Smooth muscle cell (in vitro differentiated cells): Measurements from ENCODE around the gene BDNF. TPM values are rescaled to one million over a fixed set of nuclear protein-coding genes. Genes with fewer than 3 reads are reported as not detected.

Source experiments
- DNase-seq: peaks from one replicate; lab custom pipeline; 2025; ENCODE audit not compliant: unreplicated experiment; lab: John Stamatoyannopoulos, UW
- H2AFZ ChIP-seq: fragments of 200-600 bp; sonication (generic); 2 replicates; pipeline ENCODE4 v1.6.0; 2016; ENCODE audit warnings: antibody characterized with exemption, low read depth, mild to moderate bottlenecking
- H3F3A ChIP-seq: fragments of 200-600 bp; sonication (generic); 2 replicates; pipeline ENCODE4 v1.6.0; 2017; ENCODE audit warnings: antibody characterized with exemption, low read depth
- H3K27ac ChIP-seq: fragments of 200-600 bp; sonication (generic); 2 replicates; pipeline ENCODE4 v1.5.1; 2016; ENCODE audit warnings: low read depth, mild to moderate bottlenecking
- H3K27me3 ChIP-seq: fragments of 200-600 bp; sonication (generic); 2 replicates; pipeline ENCODE4 v1.6.1; 2016; ENCODE audit warnings: low read depth, mild to moderate bottlenecking
- H3K36me3 ChIP-seq: fragments of 200-600 bp; sonication (generic); 2 replicates; pipeline ENCODE4 v1.5.1; 2016; ENCODE audit warnings: low read depth
- H3K4me1 ChIP-seq: fragments of 200-600 bp; sonication (generic); 2 replicates; pipeline ENCODE4 v1.5.1; 2016; ENCODE audit warnings: low read depth
- H3K4me2 ChIP-seq: fragments of 200-600 bp; sonication (generic); 2 replicates; pipeline ENCODE4 v1.6.0; 2016; ENCODE audit warnings: mild to moderate bottlenecking
- H3K4me3 ChIP-seq: fragments of 200-600 bp; sonication (generic); 2 replicates; pipeline ENCODE4 v1.5.1; 2016; ENCODE audit warnings: mild to moderate bottlenecking
- H3K79me2 ChIP-seq: fragments of 200-600 bp; sonication (generic); 2 replicates; pipeline ENCODE4 v1.6.0; 2016; ENCODE audit warnings: low read depth, mild to moderate bottlenecking
- H3K9ac ChIP-seq: fragments of 200-600 bp; sonication (generic); 2 replicates; pipeline ENCODE4 v1.6.0; 2016; ENCODE audit warnings: low read depth
- H3K9me3 ChIP-seq: fragments of 200-600 bp; sonication (generic); replicated peaks from 2 replicates; pipeline ENCODE4 v1.5.1; 2016; ENCODE audit warnings: low read depth
- H4K20me1 ChIP-seq: fragments of 200-600 bp; sonication (generic); 2 replicates; pipeline ENCODE4 v1.6.0; 2016; ENCODE audit warnings: low read depth
- WGBS: methylation state at CpG from one replicate; pipeline ENCODE4 v1.1.7; 2016; ENCODE audit warnings: low lambda C conversion rate; 5-methylcytosine and 5-hydroxymethylcytosine counted together
- polyA plus RNA-seq: library from polyadenylated mRNA; unstranded; fragments of >200 nt; fragmentation: Nextera tagmentation; extraction: Ambion mirVana; gene quantifications from 2 replicates; pipeline ENCODE4 v1.2.1, GENCODE V29; 2016
- total RNA-seq: library from RNA; depleted of rRNA; stranded (reverse); fragments of >200 nt; gene quantifications from 2 replicates; pipeline ENCODE4 v1.2.3, GENCODE V29; 2014
- TF ChIP-seq, protein P1 (sequence below): fragments of 200-600 bp; sonication (generic); IDR thresholded peaks from 2 replicates; pipeline ENCODE4 v1.5.1; 2017; ENCODE audit warnings: borderline replicate concordance, mild to moderate bottlenecking, antibody characterized with exemption; ENCODE audit not compliant: insufficient read depth, poor library complexity, severe bottlenecking

The BDNF gene
- total and polyA plus RNA-seq, 2 experiments from 2014 or later = 5.6 to 8.2 TPM

DNA sequence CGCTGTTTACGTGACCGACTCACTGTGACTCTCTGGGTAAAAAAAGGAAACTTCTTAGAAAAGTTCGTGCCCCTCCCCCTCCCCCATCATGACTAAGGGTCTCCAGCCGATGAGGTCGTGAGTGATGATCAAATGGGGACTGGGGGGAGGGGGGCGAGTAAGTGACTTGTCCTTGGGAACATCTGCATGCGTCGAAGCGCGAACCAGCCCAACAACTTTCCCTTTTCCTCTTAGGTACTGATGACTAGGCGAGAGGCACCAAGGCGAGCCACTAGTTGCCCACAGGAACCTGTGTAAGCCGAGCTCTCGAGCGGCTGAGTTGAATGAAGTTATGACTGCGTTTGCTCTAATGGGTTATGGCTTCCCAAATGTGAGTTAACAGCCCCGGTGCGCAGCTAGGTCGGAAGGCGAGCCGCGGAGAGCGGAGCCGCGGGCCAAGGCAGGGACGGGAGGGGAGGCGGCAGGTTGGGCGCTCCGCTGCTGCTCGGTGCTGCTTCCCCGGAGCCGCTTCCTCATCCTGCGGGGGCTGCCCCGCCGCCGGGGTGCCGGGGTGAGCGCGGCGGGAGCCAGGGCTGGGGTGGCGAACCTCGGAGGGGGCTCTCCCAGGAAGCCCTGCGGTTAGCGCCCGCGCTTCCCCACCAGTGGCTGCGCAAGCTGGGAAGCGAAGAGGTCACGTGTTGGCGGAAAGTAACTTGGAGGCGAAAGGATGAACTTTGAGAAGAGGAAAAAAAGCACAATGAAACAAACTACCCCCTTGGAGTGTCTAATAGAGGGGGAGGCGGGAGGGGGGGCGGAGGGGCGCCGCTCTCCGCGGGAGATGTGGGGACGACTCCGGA, 22.1 kb upstream of the BDNF start:
- H3K27ac ChIP-seq = no peak overlapping the region
- peaks cover under 1% of the 10 kb centered on the region for H3F3A ChIP-seq
- no peak overlapping the region for H3K9ac ChIP-seq
- no peaks in the 10 kb centered on the region for H3K36me3 ChIP-seq
- no peaks in the 10 kb centered on the region for H4K20me1 ChIP-seq
- peaks cover 76% of the 10 kb centered on the region for H3K27me3 ChIP-seq
- peak overlapping the region; percentile 73 for H2AFZ ChIP-seq
- DNase-seq = no peak
- H3K4me1 ChIP-seq = peaks cover 8% of the 10 kb centered on the region
- H3K79me2 ChIP-seq = no peaks in the 10 kb centered on the region
- no peaks in the 10 kb centered on the region for H3K9me3 ChIP-seq
- H3K4me2 ChIP-seq = peak overlapping the region; percentile 98
- H3K4me3 ChIP-seq = peak overlapping the region; percentile 57
- WGBS = under 1% methylated on average over 55 of the region's 60 CpGs
- TF ChIP-seq, protein P1, sequence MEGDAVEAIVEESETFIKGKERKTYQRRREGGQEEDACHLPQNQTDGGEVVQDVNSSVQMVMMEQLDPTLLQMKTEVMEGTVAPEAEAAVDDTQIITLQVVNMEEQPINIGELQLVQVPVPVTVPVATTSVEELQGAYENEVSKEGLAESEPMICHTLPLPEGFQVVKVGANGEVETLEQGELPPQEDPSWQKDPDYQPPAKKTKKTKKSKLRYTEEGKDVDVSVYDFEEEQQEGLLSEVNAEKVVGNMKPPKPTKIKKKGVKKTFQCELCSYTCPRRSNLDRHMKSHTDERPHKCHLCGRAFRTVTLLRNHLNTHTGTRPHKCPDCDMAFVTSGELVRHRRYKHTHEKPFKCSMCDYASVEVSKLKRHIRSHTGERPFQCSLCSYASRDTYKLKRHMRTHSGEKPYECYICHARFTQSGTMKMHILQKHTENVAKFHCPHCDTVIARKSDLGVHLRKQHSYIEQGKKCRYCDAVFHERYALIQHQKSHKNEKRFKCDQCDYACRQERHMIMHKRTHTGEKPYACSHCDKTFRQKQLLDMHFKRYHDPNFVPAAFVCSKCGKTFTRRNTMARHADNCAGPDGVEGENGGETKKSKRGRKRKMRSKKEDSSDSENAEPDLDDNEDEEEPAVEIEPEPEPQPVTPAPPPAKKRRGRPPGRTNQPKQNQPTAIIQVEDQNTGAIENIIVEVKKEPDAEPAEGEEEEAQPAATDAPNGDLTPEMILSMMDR = no peak

DNA sequence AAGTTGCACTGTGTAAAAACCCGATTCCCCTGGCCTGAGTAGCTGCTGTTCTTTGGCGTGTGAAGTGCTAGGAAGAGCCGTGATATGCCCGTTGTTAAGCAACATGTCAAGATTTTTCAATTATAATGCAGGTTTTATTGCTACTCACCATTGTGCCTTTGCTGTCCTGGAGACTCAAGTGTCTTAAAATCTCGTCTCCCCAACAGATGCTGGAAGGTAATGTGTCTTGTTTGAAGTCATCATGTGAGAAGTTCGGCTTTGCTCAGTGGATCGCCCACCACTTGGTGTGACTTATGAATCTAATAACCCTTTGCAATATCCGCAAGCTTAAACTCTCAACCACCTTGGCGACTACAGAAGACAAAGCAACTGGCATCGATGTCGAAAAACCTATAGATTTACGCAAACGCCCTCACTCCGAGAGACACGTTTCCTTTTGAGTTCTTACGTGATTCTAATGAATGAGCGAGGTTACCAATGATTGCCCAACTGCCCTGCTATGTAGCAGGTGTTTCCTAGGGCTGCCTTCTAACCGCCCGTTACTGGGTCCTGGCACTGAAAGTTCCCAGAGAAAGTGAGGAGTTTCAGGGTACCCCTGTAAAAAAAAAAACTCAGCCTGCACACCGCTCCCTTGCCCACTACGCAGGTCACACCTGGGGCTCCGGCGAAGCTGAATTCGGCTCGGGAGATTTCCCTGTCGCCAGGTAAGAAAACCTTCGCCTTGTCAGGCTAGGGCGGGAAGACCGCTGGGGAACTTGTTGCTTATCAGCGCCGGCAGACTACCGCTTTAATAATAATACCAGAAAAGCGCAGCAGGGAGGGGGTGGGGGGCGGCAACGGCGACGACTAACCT, 21.2 kb upstream of the BDNF start:
- no peak for DNase-seq
- Histone ChIP-seq H3K36me3 (no peaks in the 10 kb centered on the region), H3K27ac (no peak overlapping the region), H4K20me1 (no peaks in the 10 kb centered on the region), H3K9me3 (no peaks in the 10 kb centered on the region), H3F3A (peaks cover 3% of the 10 kb centered on the region), H3K4me3 (peak overlapping the region; percentile 57), H3K4me2 (peak overlapping the region; percentile 98), H2AFZ (no peak overlapping the region), H3K27me3 (peaks cover 67% of the 10 kb centered on the region), H3K79me2 (no peaks in the 10 kb centered on the region), H3K4me1 (peaks cover 8% of the 10 kb centered on the region), H3K9ac (no peak overlapping the region)
- TF ChIP-seq, protein P1 = no peak
- 9% methylated on average over 37 of the region's 37 CpGs for WGBS

DNA sequence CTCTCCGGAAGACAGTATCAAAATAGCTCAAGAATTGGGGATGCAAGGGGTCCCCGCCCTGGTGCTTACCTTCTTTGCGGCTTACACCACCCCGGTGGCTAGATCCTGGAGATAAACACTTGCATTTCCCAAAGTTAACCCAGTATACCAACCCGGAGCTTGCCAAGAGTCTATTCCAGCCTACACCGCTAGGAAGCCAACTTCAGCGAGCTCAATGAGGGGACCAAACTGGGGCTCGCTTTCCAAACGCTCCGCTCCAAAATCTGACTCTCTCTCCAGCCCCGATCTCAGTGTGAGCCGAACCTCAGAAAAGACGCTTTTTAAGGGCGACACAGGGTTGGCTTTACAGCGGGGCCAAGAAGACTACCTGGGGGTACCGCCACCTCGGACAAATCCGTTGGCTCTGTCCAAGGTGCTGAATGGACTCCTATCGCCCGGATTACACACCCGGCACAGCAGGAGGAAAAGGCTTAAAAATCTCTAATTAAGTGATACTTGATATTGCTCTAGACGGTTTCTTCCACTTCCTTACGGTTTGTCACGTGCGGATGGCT, 20.1 kb upstream of the BDNF start:
- Histone ChIP-seq H3F3A (peaks cover 3% of the 10 kb centered on the region), H4K20me1 (no peaks in the 10 kb centered on the region), H2AFZ (no peak overlapping the region), H3K79me2 (no peaks in the 10 kb centered on the region), H3K4me2 (no peak overlapping the region), H3K4me3 (no peak overlapping the region), H3K27me3 (peaks cover 57% of the 10 kb centered on the region), H3K27ac (no peak overlapping the region), H3K9me3 (no peaks in the 10 kb centered on the region), H3K4me1 (peaks cover 8% of the 10 kb centered on the region), H3K9ac (no peak overlapping the region), H3K36me3 (no peaks in the 10 kb centered on the region)
- TF ChIP-seq, protein P1 = peak; percentile 15
- DNase-seq = no peak
- WGBS = 3% methylated on average over 25 of the region's 25 CpGs
